ENCODE results near the gene ASB10. TPM values are rescaled to one million over a fixed set of nuclear protein-coding genes. Genes with fewer than 3 reads are reported as not detected.
A peak's percentile ranks its signal among the peaks of the same experiment; 100 is the strongest.

ASB10 gene
- total and polyA plus RNA-seq, 4 donors = not detected

- Histone ChIP-seq H3K4me1 (ENCODE audit: control insufficient read depth in 4 of 4, insufficient read depth in 4 of 4, low read length in 3 of 4) (peaks cover 0 to 23% (median 18%) of the 10 kb centered on the region in 4 donors), H3K36me3 (ENCODE audit: control insufficient read depth in 4 of 4, insufficient read depth in 3 of 4, low read depth in 1 of 4, low read length in 3 of 4) (peaks cover 2 to 27% (median 10%) of the 10 kb centered on the region in 4 donors), H3K9ac (ENCODE audit: low read depth in 1 of 2, low read length in 2 of 2) (no peak overlapping the region), H3K27me3 (ENCODE audit: control insufficient read depth in 4 of 4, insufficient read depth in 4 of 4, low read length in 3 of 4) (no peaks in the 10 kb centered on the region), H3K4me3 (ENCODE audit: low read depth in 1 of 3, low read length in 3 of 3) (no peak overlapping the region), H3K27ac (ENCODE audit: low read depth in 1 of 2, low read length in 2 of 2) (no peak overlapping the region), H3K9me3 (ENCODE audit: control insufficient read depth in 4 of 4, low read length in 3 of 4) (no peaks in the 10 kb centered on the region)
- WGBS = 95% methylated on average over 13 of the region's 13 CpGs
- no peak for DNase-seq (ENCODE audit: low spot score)
- TF ChIP-seq SP1 (IDR thresholded peaks at IDR 0.05) (no peak), RAD21 (IDR thresholded peaks at IDR 0.05) (no peak), FOXA1 (IDR thresholded peaks at IDR 0.05) (no peak)
These were observed 49.4 kb upstream of the ASB10 start for GRCh38 chr7:151236406-151236805.

GRCh38 chr7:151235091-151235787 lies 48.2 kb upstream of the ASB10 start:
- H3K4me3 ChIP-seq (ENCODE audit: low read depth in 1 of 3, low read length in 3 of 3) = no peak overlapping the region
- H3K4me1 ChIP-seq (ENCODE audit: control insufficient read depth in 4 of 4, insufficient read depth in 4 of 4, low read length in 3 of 4) = peaks cover 0 to 23% (median 18%) of the 10 kb centered on the region in 4 donors
- no peak for DNase-seq (ENCODE audit: low spot score)
- H3K9ac ChIP-seq (ENCODE audit: low read depth in 1 of 2, low read length in 2 of 2) = no peak overlapping the region
- no peak for TF ChIP-seq RAD21 (IDR thresholded peaks at IDR 0.05)
- no peak for TF ChIP-seq GABPA (IDR thresholded peaks at IDR 0.05 in 1 of 2, conservative IDR thresholded peaks at IDR 0.05 in 1 of 2)
- TF ChIP-seq YY1 (IDR thresholded peaks at IDR 0.05) = no peak
- no peak for TF ChIP-seq HNF4G (IDR thresholded peaks at IDR 0.05)
- TF ChIP-seq NR2F2 (IDR thresholded peaks at IDR 0.05) = no peak
- no peaks in the 10 kb centered on the region for H3K27me3 ChIP-seq (ENCODE audit: control insufficient read depth in 4 of 4, insufficient read depth in 4 of 4, low read length in 3 of 4)
- H3K9me3 ChIP-seq (ENCODE audit: control insufficient read depth in 4 of 4, low read length in 3 of 4) = no peaks in the 10 kb centered on the region
- peaks cover 2 to 27% (median 10%) of the 10 kb centered on the region in 4 donors for H3K36me3 ChIP-seq (ENCODE audit: control insufficient read depth in 4 of 4, insufficient read depth in 3 of 4, low read depth in 1 of 4, low read length in 3 of 4)
- WGBS = 96% methylated on average over 28 of the region's 28 CpGs
- H3K27ac ChIP-seq (ENCODE audit: low read depth in 1 of 2, low read length in 2 of 2) = no peak overlapping the region

GRCh38 chr7:151233804-151234203 lies 46.8 kb upstream of the ASB10 start:
- Histone ChIP-seq H3K9ac (ENCODE audit: low read depth in 1 of 2, low read length in 2 of 2) (no peak overlapping the region), H3K4me1 (ENCODE audit: control insufficient read depth in 4 of 4, insufficient read depth in 4 of 4, low read length in 3 of 4) (peaks cover 0 to 23% (median 18%) of the 10 kb centered on the region in 4 donors), H3K4me3 (ENCODE audit: low read depth in 1 of 3, low read length in 3 of 3) (peak overlapping the region in 2 of 3 donors; percentile 83 to 93), H3K36me3 (ENCODE audit: control insufficient read depth in 4 of 4, insufficient read depth in 3 of 4, low read depth in 1 of 4, low read length in 3 of 4) (peaks cover 2 to 25% (median 10%) of the 10 kb centered on the region in 4 donors), H3K27me3 (ENCODE audit: control insufficient read depth in 4 of 4, insufficient read depth in 4 of 4, low read length in 3 of 4) (no peaks in the 10 kb centered on the region), H3K27ac (ENCODE audit: low read depth in 1 of 2, low read length in 2 of 2) (no peak overlapping the region), H3K9me3 (ENCODE audit: control insufficient read depth in 4 of 4, low read length in 3 of 4) (no peaks in the 10 kb centered on the region)
- no peak for DNase-seq (ENCODE audit: low spot score)
- 86% methylated on average over 9 of the region's 9 CpGs for WGBS
- TF ChIP-seq JUND (IDR thresholded peaks at IDR 0.05) (no peak), RAD21 (IDR thresholded peaks at IDR 0.05) (no peak), YY1 (IDR thresholded peaks at IDR 0.05) (no peak), ATF3 (IDR thresholded peaks at IDR 0.05) (no peak), TAF1 (conservative IDR thresholded peaks at IDR 0.05) (no peak), MAX (IDR thresholded peaks at IDR 0.05) (no peak), HNF4G (IDR thresholded peaks at IDR 0.05) (no peak), HNF4A (conservative IDR thresholded peaks at IDR 0.05) (no peak), REST (IDR thresholded peaks at IDR 0.05) (no peak), ZBTB33 (IDR thresholded peaks at IDR 0.05) (no peak), CTCF (IDR thresholded peaks at IDR 0.05; ENCODE audit: low read depth, low read length, missing input control) (no peak), NR2F2 (IDR thresholded peaks at IDR 0.05) (no peak), FOXA1 (IDR thresholded peaks at IDR 0.05) (no peak), FOXA2 (IDR thresholded peaks at IDR 0.05) (no peak), RXRA (IDR thresholded peaks at IDR 0.05) (no peak), SP1 (IDR thresholded peaks at IDR 0.05) (no peak)

All from liver (tissue), 9 donors.